Testis (tissue), 2 donors: ENCODE data around the gene FSTL4.

ENCODE experiments used
- POLR2A ChIP-seq: fragments of 450-650 bp; IDR thresholded peaks from one replicate; pipeline ENCODE4 v1.6.1; 2017; ENCODE audit warnings: antibody characterized with exemption, mild to moderate bottlenecking, moderate library complexity
- TF ChIP-seq, protein P1 (sequence below), 3 experiments: fragments of 450-650 bp in 2 of 3; fragments of 200-600 bp in 1 of 3; sonication (generic) in 1 of 3; IDR thresholded peaks; one replicate each; pipeline ENCODE4 v1.5.1; 2016 to 2019; ENCODE audit warnings: antibody characterized with exemption in 3 of 3, mild to moderate bottlenecking in 2 of 3, moderate library complexity in 1 of 3

DNA sequence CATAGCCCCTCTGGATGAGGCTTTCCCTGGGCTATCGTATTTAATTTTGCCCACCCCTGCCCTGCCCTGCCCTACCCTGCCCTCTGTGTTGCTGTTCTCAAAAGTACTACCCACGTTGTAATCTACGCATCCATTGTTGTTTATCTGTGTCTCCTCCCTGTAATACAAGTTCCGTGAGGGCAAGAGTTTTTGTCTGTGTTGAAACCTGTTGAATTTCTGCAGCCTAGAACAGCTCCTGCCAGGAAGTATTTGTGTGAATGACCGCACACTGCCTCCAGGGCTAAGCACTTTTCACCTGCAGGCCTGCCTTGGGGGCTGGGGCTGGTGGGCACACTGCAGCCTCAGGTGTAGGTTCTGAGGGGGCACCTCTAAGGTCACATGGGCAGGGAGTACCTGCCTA is 315.7 kb downstream of the FSTL4 start:
- TF ChIP-seq, protein P1, sequence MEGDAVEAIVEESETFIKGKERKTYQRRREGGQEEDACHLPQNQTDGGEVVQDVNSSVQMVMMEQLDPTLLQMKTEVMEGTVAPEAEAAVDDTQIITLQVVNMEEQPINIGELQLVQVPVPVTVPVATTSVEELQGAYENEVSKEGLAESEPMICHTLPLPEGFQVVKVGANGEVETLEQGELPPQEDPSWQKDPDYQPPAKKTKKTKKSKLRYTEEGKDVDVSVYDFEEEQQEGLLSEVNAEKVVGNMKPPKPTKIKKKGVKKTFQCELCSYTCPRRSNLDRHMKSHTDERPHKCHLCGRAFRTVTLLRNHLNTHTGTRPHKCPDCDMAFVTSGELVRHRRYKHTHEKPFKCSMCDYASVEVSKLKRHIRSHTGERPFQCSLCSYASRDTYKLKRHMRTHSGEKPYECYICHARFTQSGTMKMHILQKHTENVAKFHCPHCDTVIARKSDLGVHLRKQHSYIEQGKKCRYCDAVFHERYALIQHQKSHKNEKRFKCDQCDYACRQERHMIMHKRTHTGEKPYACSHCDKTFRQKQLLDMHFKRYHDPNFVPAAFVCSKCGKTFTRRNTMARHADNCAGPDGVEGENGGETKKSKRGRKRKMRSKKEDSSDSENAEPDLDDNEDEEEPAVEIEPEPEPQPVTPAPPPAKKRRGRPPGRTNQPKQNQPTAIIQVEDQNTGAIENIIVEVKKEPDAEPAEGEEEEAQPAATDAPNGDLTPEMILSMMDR (IDR thresholded peaks at IDR 0.05), result no peak
- no peak for TF ChIP-seq POLR2A
